Body of pancreas (tissue), 4 donors: ENCODE data around the gene TSPOAP1.

Source experiments
- POLR2A ChIP-seq, 3 donors: fragments of 450-650 bp; IDR thresholded peaks; one replicate each; pipeline ENCODE4 v1.6.1; 2016; ENCODE audit warnings: antibody characterized with exemption in 3 of 3, mild to moderate bottlenecking in 2 of 3
- TF ChIP-seq, protein P1 (sequence below), 7 experiments: fragments of 450-650 bp in 4 of 7; fragments of 200-600 bp in 3 of 7; sonication (generic) in 3 of 7; IDR thresholded peaks; one replicate each; pipeline ENCODE4 v1.5.1; 2016 to 2019; ENCODE audit warnings: antibody characterized with exemption in 7 of 7

- no peak for TF ChIP-seq POLR2A (IDR thresholded peaks at IDR 0.05)
- TF ChIP-seq, protein P1, sequence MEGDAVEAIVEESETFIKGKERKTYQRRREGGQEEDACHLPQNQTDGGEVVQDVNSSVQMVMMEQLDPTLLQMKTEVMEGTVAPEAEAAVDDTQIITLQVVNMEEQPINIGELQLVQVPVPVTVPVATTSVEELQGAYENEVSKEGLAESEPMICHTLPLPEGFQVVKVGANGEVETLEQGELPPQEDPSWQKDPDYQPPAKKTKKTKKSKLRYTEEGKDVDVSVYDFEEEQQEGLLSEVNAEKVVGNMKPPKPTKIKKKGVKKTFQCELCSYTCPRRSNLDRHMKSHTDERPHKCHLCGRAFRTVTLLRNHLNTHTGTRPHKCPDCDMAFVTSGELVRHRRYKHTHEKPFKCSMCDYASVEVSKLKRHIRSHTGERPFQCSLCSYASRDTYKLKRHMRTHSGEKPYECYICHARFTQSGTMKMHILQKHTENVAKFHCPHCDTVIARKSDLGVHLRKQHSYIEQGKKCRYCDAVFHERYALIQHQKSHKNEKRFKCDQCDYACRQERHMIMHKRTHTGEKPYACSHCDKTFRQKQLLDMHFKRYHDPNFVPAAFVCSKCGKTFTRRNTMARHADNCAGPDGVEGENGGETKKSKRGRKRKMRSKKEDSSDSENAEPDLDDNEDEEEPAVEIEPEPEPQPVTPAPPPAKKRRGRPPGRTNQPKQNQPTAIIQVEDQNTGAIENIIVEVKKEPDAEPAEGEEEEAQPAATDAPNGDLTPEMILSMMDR (IDR thresholded peaks at IDR 0.05), result no peak
Observed at GRCh38 chr17:58264407-58265103, 64.0 kb downstream of the TSPOAP1 start.
